Activated B cell treated with CpG ODN at 0.5 μM for 24 hours (primary cell): ENCODE measurements around the gene HCN1. TPM values are rescaled to one million over a fixed set of nuclear protein-coding genes. Genes with fewer than 3 reads are reported as not detected.
"Not testable (repeated sequence)": the region's sequence is repeated elsewhere in the genome, so short reads cannot be mapped to it uniquely, and the experiment has no call there.

ENCODE experiments used
- ATAC-seq: fragments of 200-7000 bp; cut with Tn5 transposase; one replicate; pipeline ENCODE4 v1.10.0; 2021; ENCODE audit warnings: low read depth, mild to moderate bottlenecking, moderate library complexity
- CTCF ChIA-PET: fragments of 350-600 bp; sonication (Branson Sonifier 250); formaldehyde crosslinking; loops from one replicate; lab custom pipeline; 2021; ENCODE audit warnings: antibody characterized with exemption; lab: Charles Lee
- POLR2A ChIA-PET: fragments of 350-600 bp; sonication (Branson Sonifier 250); formaldehyde crosslinking; loops from one replicate; lab custom pipeline; 2021; ENCODE audit warnings: antibody characterized with exemption; lab: Charles Lee
- DNase-seq: peaks from one replicate; pipeline ENCODE4 v3.0.0; 2022
- H3K27ac Mint-ChIP-seq: one replicate; pipeline ENCODE4 v1.8.0; 2020; ENCODE audit warnings: mixed read lengths
- H3K27me3 Mint-ChIP-seq: one replicate; pipeline ENCODE4 v1.8.0; 2021; ENCODE audit warnings: mixed read lengths
- H3K36me3 Mint-ChIP-seq: one replicate; pipeline ENCODE4 v1.8.0; 2021; ENCODE audit warnings: low read depth, mixed read lengths
- H3K4me1 Mint-ChIP-seq: one replicate; pipeline ENCODE4 v1.8.0; 2021; ENCODE audit warnings: mixed read lengths
- H3K4me3 Mint-ChIP-seq: one replicate; pipeline ENCODE4 v1.8.0; 2020; ENCODE audit warnings: mild to moderate bottlenecking, mixed read lengths
- H3K9me3 Mint-ChIP-seq: one replicate; pipeline ENCODE4 v1.8.0; 2020; ENCODE audit warnings: mixed read lengths
- CTCF ChIP-seq: fragments of 200-600 bp; IDR thresholded peaks from one replicate; pipeline ENCODE4 v1.8.0; 2022; ENCODE audit warnings: antibody characterized with exemption, mild to moderate bottlenecking
- intact Hi-C: fragments of 100-400 bp; cut with micrococcal nuclease; formaldehyde crosslinking; loops from one replicate; pipeline ENCODE4 v1.15.1; 2024
- total RNA-seq: library from RNA; stranded (reverse); gene quantifications from 2 replicates; pipeline ENCODE4 v1.2.3, GENCODE V29; 2022

HCN1 gene
- total RNA-seq, 1 donor from 2014 or later: not detected

GRCh38 chr5:45376417-45376816 is 319.8 kb downstream of the HCN1 start:
- CTCF ChIA-PET: no interaction called here
- Mint-ChIP-seq H3K27me3 (no peaks in the 10 kb centered on the region), H3K4me3 (no peak overlapping the region), H3K27ac (no peak overlapping the region), H3K36me3 (no peaks in the 10 kb centered on the region), H3K9me3 (peaks cover under 1% of the 10 kb centered on the region), H3K4me1 (no peaks in the 10 kb centered on the region)
- POLR2A ChIA-PET: no interaction called here
- no peak for ATAC-seq
- TF ChIP-seq CTCF: no peak
- DNase-seq: no peak
- intact Hi-C loops: no loop called here

DNA sequence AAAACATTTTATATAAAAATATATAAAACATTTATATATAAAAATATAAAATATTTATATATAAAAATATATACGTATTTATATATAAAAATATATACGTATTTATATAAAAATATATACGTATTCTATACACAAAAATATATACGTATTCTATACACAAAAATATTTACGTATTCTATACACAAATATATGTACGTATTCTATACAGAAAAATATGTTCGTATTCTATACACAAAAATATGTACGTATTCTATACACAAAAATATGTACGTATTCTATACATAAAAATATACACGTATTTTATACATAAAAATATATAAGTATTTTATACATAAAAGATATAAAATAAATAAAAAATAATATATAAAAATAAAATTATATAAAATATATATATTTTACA is 323.6 kb downstream of the HCN1 start:
- Mint-ChIP-seq H3K4me3 (no peak overlapping the region), H3K4me1 (no peaks in the 10 kb centered on the region), H3K9me3 (no peaks in the 10 kb centered on the region), H3K36me3 (no peaks in the 10 kb centered on the region), H3K27me3 (no peaks in the 10 kb centered on the region), H3K27ac (no peak overlapping the region)
- TF ChIP-seq CTCF: no peak
- POLR2A ChIA-PET: no interaction called here
- intact Hi-C loops: no loop called here
- DNase-seq (no peak), ATAC-seq (no peak)
- CTCF ChIA-PET: no interaction called here

DNA sequence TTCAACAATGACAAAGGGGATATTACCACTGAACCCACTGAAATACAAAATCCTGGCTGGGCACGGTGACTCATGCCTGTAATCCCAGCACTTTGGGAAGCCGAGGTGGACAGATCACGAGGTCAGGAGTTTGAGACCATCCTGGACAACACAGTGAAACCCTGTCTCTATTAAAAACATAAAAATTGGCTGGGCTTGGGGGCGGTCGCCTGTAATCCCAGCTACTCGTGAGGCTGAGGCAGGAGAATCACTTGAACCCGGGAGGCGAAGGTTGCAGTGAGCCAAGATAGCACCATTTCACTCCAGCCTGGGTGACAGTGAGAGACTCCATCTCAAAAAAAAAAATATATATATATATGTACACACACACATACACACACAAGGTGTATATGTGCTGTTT is 324.8 kb downstream of the HCN1 start:
- DNase-seq, H3K4me3 Mint-ChIP-seq, H3K27ac Mint-ChIP-seq, H3K4me1 Mint-ChIP-seq, ATAC-seq, intact Hi-C loops, H3K27me3 Mint-ChIP-seq, POLR2A ChIA-PET, H3K9me3 Mint-ChIP-seq, CTCF ChIA-PET, H3K36me3 Mint-ChIP-seq: not testable (repeated sequence)

DNA sequence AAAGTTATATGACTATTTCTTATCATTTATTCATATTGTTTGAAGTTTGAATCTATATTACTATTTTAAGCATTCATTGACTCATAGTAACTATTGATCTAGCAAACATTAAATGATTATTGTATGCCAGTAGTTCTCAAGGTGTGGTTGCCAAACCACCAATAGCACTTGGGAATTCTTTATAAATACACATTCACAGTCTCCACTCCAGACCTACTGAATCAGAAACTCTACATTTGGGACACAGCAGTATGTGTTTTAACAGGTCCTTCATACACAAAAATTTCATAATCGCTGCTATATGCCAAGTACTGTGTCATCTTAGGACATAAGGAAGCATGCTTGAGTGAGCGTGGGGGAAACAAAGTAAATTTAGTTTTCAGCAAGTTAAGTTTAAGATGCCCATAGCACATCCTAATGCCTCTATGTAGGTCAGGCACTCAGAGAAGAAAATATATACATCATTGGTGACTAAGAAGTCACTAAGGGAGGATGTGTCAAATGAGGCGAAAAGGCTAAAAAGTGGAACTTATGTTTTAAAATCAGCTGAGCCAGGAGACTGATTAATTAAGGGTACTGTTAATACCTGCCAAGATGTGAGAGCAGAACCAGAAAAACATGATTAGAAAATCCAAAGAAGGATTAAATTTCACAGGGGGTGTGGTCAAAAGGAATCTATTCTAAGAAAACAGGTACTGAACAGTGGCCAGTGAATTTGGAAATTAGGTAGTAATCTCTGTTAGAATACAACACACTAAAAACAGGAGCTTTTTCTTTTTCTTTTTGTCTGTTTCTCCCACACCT is 340.8 kb downstream of the HCN1 start:
- no peaks in the 10 kb centered on the region for H3K4me1 Mint-ChIP-seq
- CTCF ChIA-PET: no interaction called here
- no peak overlapping the region for H3K27ac Mint-ChIP-seq
- no peak for ATAC-seq
- TF ChIP-seq CTCF: no peak
- no peaks in the 10 kb centered on the region for H3K27me3 Mint-ChIP-seq
- H3K36me3 Mint-ChIP-seq: no peaks in the 10 kb centered on the region
- H3K9me3 Mint-ChIP-seq: peaks cover 2% of the 10 kb centered on the region
- intact Hi-C loops: no loop called here
- POLR2A ChIA-PET: no interaction called here
- H3K4me3 Mint-ChIP-seq: no peak overlapping the region
- DNase-seq: no peak

DNA sequence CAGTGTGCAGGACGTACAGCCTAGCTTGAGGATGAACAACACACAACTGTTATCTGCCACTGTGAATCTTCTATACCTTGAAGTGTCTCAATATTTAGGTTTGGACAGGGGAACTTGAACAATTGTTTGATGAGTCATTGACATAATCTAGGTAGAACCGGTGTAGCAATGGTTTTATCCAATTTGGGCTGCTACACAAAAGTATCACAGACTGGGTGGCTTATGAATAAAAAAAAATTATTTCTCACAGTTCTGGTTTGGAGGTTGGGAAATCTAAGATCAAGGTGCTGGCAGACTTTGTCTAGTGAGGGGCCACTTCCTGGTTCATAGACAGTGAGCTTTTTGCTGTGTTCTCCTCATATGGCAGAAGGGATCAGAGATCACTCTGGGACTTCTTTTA is 359.7 kb downstream of the HCN1 start:
- POLR2A ChIA-PET: no interaction called here
- no peak overlapping the region for H3K27ac Mint-ChIP-seq
- H3K4me3 Mint-ChIP-seq: no peak overlapping the region
- no peak for TF ChIP-seq CTCF
- CTCF ChIA-PET: no interaction called here
- H3K36me3 Mint-ChIP-seq: no peaks in the 10 kb centered on the region
- DNase-seq: no peak
- H3K4me1 Mint-ChIP-seq: no peaks in the 10 kb centered on the region
- ATAC-seq: no peak
- H3K9me3 Mint-ChIP-seq: peaks cover 8% of the 10 kb centered on the region
- H3K27me3 Mint-ChIP-seq: no peaks in the 10 kb centered on the region
- intact Hi-C loops: no loop called here
